Transverse colon (tissue), 4 donors: ENCODE results near the gene NR5A2.

Experiments used
- CTCF ChIP-seq, 5 experiments: fragments of 200-600 bp in 3 of 5; fragments of 450-650 bp in 2 of 5; sonication (generic) in 3 of 5; IDR thresholded peaks; 1 replicate in 2 of 5; 2 replicates in 3 of 5; pipeline ENCODE4 v1.5.1; 2016 to 2017; ENCODE audit warnings: antibody characterized with exemption in 5 of 5, inconsistent platforms in 3 of 5, mild to moderate bottlenecking in 2 of 5, moderate library complexity in 1 of 5
- EP300 ChIP-seq: sonication (generic); formaldehyde crosslinking; IDR thresholded peaks from one replicate; pipeline ENCODE4 v1.6.1; 2017; ENCODE audit warnings: antibody characterized with exemption, low read depth
- POLR2A ChIP-seq: fragments of 450-650 bp; IDR thresholded peaks from one replicate; pipeline ENCODE4 v1.6.1; 2016; ENCODE audit warnings: antibody characterized with exemption, mild to moderate bottlenecking, moderate library complexity
- POLR2AphosphoS5 ChIP-seq, 3 donors: sonication (generic); formaldehyde crosslinking; IDR thresholded peaks; one replicate each; pipeline ENCODE4 v1.6.1; 2016; ENCODE audit warnings: antibody characterized with exemption in 3 of 3

- TF ChIP-seq POLR2AphosphoS5 (IDR thresholded peaks at IDR 0.05) (no peak), CTCF (IDR thresholded peaks at IDR 0.05) (no peak), EP300 (no peak), POLR2A (no peak)
These were observed 126.7 kb downstream of the NR5A2 start for GRCh38 chr1:200154069-200154767.
